CD4-positive, CD25-positive, alpha-beta regulatory T cell (primary cell): ENCODE measurements around the gene ATL1. TPM values are rescaled to one million over a fixed set of nuclear protein-coding genes. Genes with fewer than 3 reads are reported as not detected.
A peak's percentile ranks its signal among the peaks of the same experiment; 100 is the strongest.
"Not testable (repeated sequence)": the region's sequence is repeated elsewhere in the genome, so short reads cannot be mapped to it uniquely, and the experiment has no call there.

Experiments
- ATAC-seq, 2 donors: fragments of 150-1000 bp; cut with Tn5 transposase; one replicate each; pipeline ENCODE4 v1.10.0; 2021; ENCODE audit warnings: low read depth in 2 of 2, moderate number of reproducible peaks in 2 of 2, moderate library complexity in 1 of 2
- DNase-seq, 3 donors: peaks; one replicate each; pipeline versions ENCODE4 v3.0.0 to v3.0.0-alpha.2; 2012 to 2022; ENCODE audit warnings: mixed read lengths in 1 of 3
- H3K27ac ChIP-seq: one replicate; pipeline ENCODE4 v1.7.0; 2013; ENCODE audit warnings: mild to moderate bottlenecking, low read length; ENCODE audit not compliant: insufficient read depth, poor library complexity, severe bottlenecking
- H3K27me3 ChIP-seq: one replicate; pipeline ENCODE4 v1.7.0; 2013; ENCODE audit warnings: low read length; ENCODE audit not compliant: control insufficient read depth, insufficient read depth
- H3K36me3 ChIP-seq: one replicate; pipeline ENCODE4 v1.7.0; 2013; ENCODE audit warnings: mild to moderate bottlenecking, low read length, moderate library complexity; ENCODE audit not compliant: control insufficient read depth, insufficient read depth
- H3K4me1 ChIP-seq: 2 replicates; pipeline ENCODE4 v1.7.0; 2013; ENCODE audit warnings: mild to moderate bottlenecking, low read length; ENCODE audit not compliant: insufficient read depth, control insufficient read depth, poor library complexity, severe bottlenecking
- H3K4me3 ChIP-seq: one replicate; pipeline ENCODE4 v1.7.0; 2013; ENCODE audit warnings: low read depth, mild to moderate bottlenecking, low read length, moderate library complexity
- H3K9me3 ChIP-seq, 2 experiments: 1 replicate in 1 of 2; 2 replicates in 1 of 2; pipeline ENCODE4 v1.7.0; 2013; ENCODE audit warnings: low read length in 2 of 2, mild to moderate bottlenecking in 1 of 2, moderate library complexity in 1 of 2; ENCODE audit not compliant: control insufficient read depth in 2 of 2
- H3K27ac Mint-ChIP-seq, 3 donors: one replicate each; pipeline ENCODE4 v1.8.0; 2020 to 2022; ENCODE audit warnings: mild to moderate bottlenecking in 3 of 3, mixed read lengths in 3 of 3, moderate library complexity in 2 of 3
- H3K27me3 Mint-ChIP-seq: one replicate; pipeline ENCODE4 v1.8.0; 2022; ENCODE audit warnings: mild to moderate bottlenecking, mixed read lengths
- H3K36me3 Mint-ChIP-seq: one replicate; pipeline ENCODE4 v1.8.0; 2020; ENCODE audit warnings: mixed read lengths
- H3K4me1 Mint-ChIP-seq, 4 donors: one replicate each; pipeline ENCODE4 v1.8.0; 2020 to 2022; ENCODE audit warnings: mixed read lengths in 4 of 4, mild to moderate bottlenecking in 1 of 4
- H3K4me3 Mint-ChIP-seq, 4 donors: one replicate each; pipeline ENCODE4 v1.8.0; 2020 to 2022; ENCODE audit warnings: mild to moderate bottlenecking in 4 of 4, mixed read lengths in 4 of 4, moderate library complexity in 3 of 4
- H3K9me3 Mint-ChIP-seq, 7 donors: one replicate each; pipeline ENCODE4 v1.8.0; 2020 to 2022; ENCODE audit warnings: mixed read lengths in 7 of 7, mild to moderate bottlenecking in 3 of 7, moderate library complexity in 2 of 7
- polyA plus RNA-seq, 4 donors: library from polyadenylated mRNA; unstranded; fragments of 300-500 nt; fragmentation: Illumina TruSeq; gene quantifications; one replicate each; pipeline ENCODE4 v1.2.3, GENCODE V29; 2021
- total RNA-seq: library from RNA; stranded (reverse); gene quantifications from one replicate; pipeline ENCODE4 v1.2.3, GENCODE V29; 2022

ATL1 gene
- total and polyA plus RNA-seq, 5 donors from 2014 or later: 0.62 to 1.6 (median 1.3) TPM

DNA sequence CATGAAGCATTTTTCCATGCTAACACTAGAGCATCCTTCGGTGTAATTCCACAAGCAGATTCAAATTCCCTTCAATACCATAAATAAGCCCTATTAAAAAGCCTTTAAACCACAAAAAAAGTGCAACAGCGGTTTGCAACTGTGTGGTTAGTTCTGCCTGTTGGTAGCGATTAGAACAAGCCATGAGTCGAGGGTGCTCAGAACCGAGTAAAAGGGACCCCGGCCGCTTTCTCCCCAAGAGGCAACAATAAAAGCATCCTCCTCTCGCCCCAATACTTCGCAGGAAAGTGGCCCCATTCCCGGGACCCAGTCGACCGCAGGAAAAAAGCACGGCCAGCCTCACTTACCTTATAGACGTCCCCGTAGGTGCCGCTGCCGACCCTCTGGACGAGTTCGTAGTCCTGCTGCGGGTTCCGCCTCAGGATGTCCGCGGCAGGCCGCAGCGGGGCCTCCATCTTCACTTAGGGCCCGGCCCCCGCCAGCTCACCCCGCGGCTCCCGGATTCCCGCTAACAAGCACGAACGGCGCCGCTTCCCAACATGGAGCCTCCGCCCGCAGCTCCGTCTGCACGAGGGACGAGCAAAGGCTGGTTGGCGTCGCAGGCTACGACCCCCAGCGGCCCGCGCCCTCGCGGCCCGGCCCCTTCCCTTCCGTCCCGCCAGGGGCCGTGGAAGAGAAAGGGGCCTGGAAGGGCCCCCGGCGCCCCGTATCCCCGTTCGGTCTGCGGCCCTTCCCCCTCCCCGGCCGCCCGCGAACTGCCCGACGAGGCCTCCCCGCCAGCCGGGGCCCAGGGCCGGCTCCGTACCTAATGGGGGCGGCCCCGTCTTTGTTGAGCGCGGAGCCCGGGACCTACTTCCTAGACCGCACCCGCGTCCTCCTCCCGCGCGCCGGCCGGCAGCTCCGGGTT, 28.1 kb upstream of the ATL1 start:
- no peaks in the 10 kb centered on the region for H3K9me3 Mint-ChIP-seq
- DNase-seq: peak in 2 of 3 donors; percentile 21 to 50
- no peaks in the 10 kb centered on the region for H3K27me3 ChIP-seq
- ATAC-seq: peak in 1 of 2 donors; percentile 0
- H3K36me3 Mint-ChIP-seq: peaks cover 14% of the 10 kb centered on the region
- H3K4me1 ChIP-seq: peaks cover 36% of the 10 kb centered on the region
- peaks cover 4% of the 10 kb centered on the region for H3K27me3 Mint-ChIP-seq
- peak overlapping the region; percentile 91 to 99 (median 92) for H3K4me3 Mint-ChIP-seq
- H3K27ac ChIP-seq: peak overlapping the region; percentile 60
- no peaks in the 10 kb centered on the region for H3K36me3 ChIP-seq
- H3K4me3 ChIP-seq: peak overlapping the region; percentile 94
- no peaks in the 10 kb centered on the region for H3K9me3 ChIP-seq
- peak overlapping the region; percentile 79 to 95 (median 92) for H3K27ac Mint-ChIP-seq
- peaks cover 22 to 56% (median 48%) of the 10 kb centered on the region in 4 donors for H3K4me1 Mint-ChIP-seq

- peak; percentile 96 to 97 for ATAC-seq
- Mint-ChIP-seq H3K4me1 (peaks cover 22 to 56% (median 46%) of the 10 kb centered on the region in 4 donors), H3K36me3 (peaks cover 14% of the 10 kb centered on the region)
Observed at GRCh38 chr14:50532502-50533240, 27.3 kb upstream of the ATL1 start, which contains the start of gene MAP4K5. Gene MAP4K5 (minus strand): TSS chr14:50532569. CDS start chr14:50532049, 520 bp downstream.

GRCh38 chr14:50533241-50533705, 26.7 kb upstream of the ATL1 start:
- H3K4me1 ChIP-seq: peaks cover 36% of the 10 kb centered on the region
- H3K9me3 ChIP-seq: no peaks in the 10 kb centered on the region
- peaks cover 10% of the 10 kb centered on the region for H3K36me3 Mint-ChIP-seq
- no peaks in the 10 kb centered on the region for H3K27me3 ChIP-seq
- H3K4me3 ChIP-seq: peak overlapping the region; percentile 46
- no peaks in the 10 kb centered on the region for H3K36me3 ChIP-seq
- H3K27ac ChIP-seq: no peak overlapping the region
- peaks cover 4% of the 10 kb centered on the region for H3K27me3 Mint-ChIP-seq
- H3K4me1 Mint-ChIP-seq: peaks cover 22 to 52% (median 42%) of the 10 kb centered on the region in 4 donors
- no peak for DNase-seq
- no peak for ATAC-seq
- H3K27ac Mint-ChIP-seq: peak overlapping the region; percentile 67 to 94 (median 90)
- no peaks in the 10 kb centered on the region for H3K9me3 Mint-ChIP-seq
- H3K4me3 Mint-ChIP-seq: peak overlapping the region; percentile 89 to 97 (median 92)

More at GRCh38 chr14:50532502-50533240, 27.3 kb upstream of the ATL1 start, which contains the start of gene MAP4K5:
- H3K4me1 ChIP-seq: peaks cover 36% of the 10 kb centered on the region
- peak within 1 kb of the TSS; percentile 60 for H3K27ac ChIP-seq
- H3K27me3 ChIP-seq: no peaks in the 10 kb centered on the region
- no peaks in the 10 kb centered on the region for H3K36me3 ChIP-seq
- H3K27ac Mint-ChIP-seq: peak within 1 kb of the TSS; percentile 92 to 95 (median 94)
- peak within 1 kb of the TSS; percentile 94 for H3K4me3 ChIP-seq
- H3K9me3 Mint-ChIP-seq: no peaks in the 10 kb centered on the region
- H3K4me3 Mint-ChIP-seq: peak within 1 kb of the TSS; percentile 91 to 99 (median 92)
- DNase-seq: peak; percentile 82 to 93 (median 88)
- H3K9me3 ChIP-seq: no peaks in the 10 kb centered on the region
- peaks cover 4% of the 10 kb centered on the region for H3K27me3 Mint-ChIP-seq

DNA sequence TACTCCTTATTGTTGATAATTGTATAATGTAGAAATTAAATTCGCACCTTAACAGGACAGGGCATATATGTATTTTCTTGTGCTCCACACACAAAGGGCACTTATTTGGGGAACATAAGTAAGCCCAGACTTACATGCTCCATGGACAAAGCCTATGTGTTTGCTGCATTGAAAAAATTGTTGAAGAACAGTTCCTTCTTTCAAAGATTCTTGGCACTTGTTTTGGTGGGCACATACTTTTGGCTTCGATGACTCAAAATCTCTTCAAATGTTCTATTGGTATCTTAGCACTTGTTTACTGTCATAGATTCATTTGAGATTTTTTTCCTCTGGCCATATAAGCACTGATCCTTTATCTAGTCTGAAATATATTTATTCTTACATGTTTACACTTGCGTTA, 26.1 kb upstream of the ATL1 start:
- H3K36me3 ChIP-seq: no peaks in the 10 kb centered on the region
- no peaks in the 10 kb centered on the region for H3K9me3 ChIP-seq
- ATAC-seq: no peak
- Mint-ChIP-seq H3K27ac (peak overlapping the region in 1 of 3 donors; percentile 31), H3K27me3 (peaks cover 4% of the 10 kb centered on the region), H3K36me3 (peaks cover 10% of the 10 kb centered on the region), H3K4me1 (peaks cover 19 to 47% (median 37%) of the 10 kb centered on the region in 4 donors), H3K4me3 (peak overlapping the region in 2 of 4 donors; percentile 7 to 97), H3K9me3 (no peaks in the 10 kb centered on the region)
- no peaks in the 10 kb centered on the region for H3K27me3 ChIP-seq
- DNase-seq: no peak
- H3K27ac ChIP-seq: no peak overlapping the region
- H3K4me3 ChIP-seq: no peak overlapping the region
- peaks cover 36% of the 10 kb centered on the region for H3K4me1 ChIP-seq

- no peak for ATAC-seq
- Histone ChIP-seq H3K9me3 (no peaks in the 10 kb centered on the region), H3K36me3 (no peaks in the 10 kb centered on the region), H3K27ac (no peak overlapping the region), H3K4me1 (peaks cover 31% of the 10 kb centered on the region), H3K4me3 (no peak overlapping the region), H3K27me3 (no peaks in the 10 kb centered on the region)
- DNase-seq: no peak
- peaks cover 16 to 41% (median 31%) of the 10 kb centered on the region in 4 donors for H3K4me1 Mint-ChIP-seq
- peaks cover 4% of the 10 kb centered on the region for H3K27me3 Mint-ChIP-seq
- H3K27ac Mint-ChIP-seq: no peak overlapping the region
- H3K4me3 Mint-ChIP-seq: peak overlapping the region in 1 of 4 donors; percentile 7
- H3K36me3 Mint-ChIP-seq: peaks cover 7% of the 10 kb centered on the region
- no peaks in the 10 kb centered on the region for H3K9me3 Mint-ChIP-seq
Observed at GRCh38 chr14:50534416-50534815, 25.5 kb upstream of the ATL1 start.

GRCh38 chr14:50534997-50535396, 24.9 kb upstream of the ATL1 start:
- Histone ChIP-seq H3K9me3 (no peaks in the 10 kb centered on the region), H3K27me3 (no peaks in the 10 kb centered on the region), H3K27ac (no peak overlapping the region), H3K4me3 (no peak overlapping the region), H3K36me3 (no peaks in the 10 kb centered on the region), H3K4me1 (peaks cover 27% of the 10 kb centered on the region)
- Mint-ChIP-seq H3K4me1 (peaks cover 13 to 35% (median 25%) of the 10 kb centered on the region in 4 donors), H3K36me3 (peaks cover 1% of the 10 kb centered on the region), H3K27ac (no peak overlapping the region), H3K27me3 (peaks cover 4% of the 10 kb centered on the region), H3K4me3 (peak overlapping the region in 2 of 4 donors; percentile 27 to 57), H3K9me3 (no peaks in the 10 kb centered on the region)
- ATAC-seq (no peak), DNase-seq (no peak)

DNA sequence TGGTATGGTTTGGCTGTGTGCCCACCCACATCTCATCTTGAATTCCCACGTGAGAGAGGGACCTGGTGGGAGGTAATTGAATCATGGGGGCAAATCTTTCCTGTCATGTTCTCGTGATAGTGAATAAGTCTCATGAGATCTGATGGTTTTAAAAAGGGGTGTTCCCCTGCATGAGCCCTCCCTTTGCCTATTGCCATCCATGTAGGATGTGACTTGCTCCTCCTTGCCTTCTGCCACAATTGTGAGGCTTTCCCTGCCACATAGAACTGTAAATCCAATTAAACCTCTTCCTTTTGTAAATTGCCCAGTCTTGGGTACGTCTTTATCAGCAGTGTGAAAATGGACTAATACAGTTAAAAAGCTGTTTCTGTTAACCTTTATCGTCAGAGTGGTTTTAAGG, 21.9 kb upstream of the ATL1 start:
- not testable (repeated sequence) for ATAC-seq, H3K36me3 ChIP-seq, H3K27ac ChIP-seq, H3K27me3 ChIP-seq, H3K4me3 Mint-ChIP-seq, H3K4me1 ChIP-seq, DNase-seq, H3K9me3 Mint-ChIP-seq, H3K36me3 Mint-ChIP-seq, H3K4me3 ChIP-seq, H3K9me3 ChIP-seq, H3K27me3 Mint-ChIP-seq
- Mint-ChIP-seq H3K4me1 (peaks cover 4 to 25% (median 12%) of the 10 kb centered on the region in 4 donors), H3K27ac (peak overlapping the region in 1 of 3 donors; percentile 20)
